ENCODE data around the gene LRMDA. TPM values are rescaled to one million over a fixed set of nuclear protein-coding genes. Genes with fewer than 3 reads are reported as not detected.

LRMDA gene
- total RNA-seq, 4 donors from 2014 or later = 2.2 to 7.8 (median 4.5) TPM

GRCh38 chr10:76514321-76514720 lies 1082.9 kb downstream of the LRMDA start:
- no peaks in the 10 kb centered on the region for H3K36me3 ChIP-seq
- no peak for DNase-seq
- TF ChIP-seq CTCF (IDR thresholded peaks at IDR 0.05) (no peak), POLR2AphosphoS5 (IDR thresholded peaks at IDR 0.05) (no peak), POLR2A (IDR thresholded peaks at IDR 0.05) (no peak), EP300 (IDR thresholded peaks at IDR 0.05; ENCODE audit: low read depth) (no peak)
- no peak overlapping the region for H3K27ac ChIP-seq
- in situ Hi-C loops (cut with MboI; ENCODE audit: low pct_ligation_motif_present in 1 of 4, low pct_unique_long_range_greater_than_20kb in 1 of 4, low sequenced_read_pairs in 3 of 4) = no loop called here
- no peak overlapping the region for H3K4me3 ChIP-seq
- WGBS, 2 donors (ENCODE audit: low coverage in 1 of 2) = 80 to 86% methylated on average over 1 to 2 of the region's 2 CpGs
- H3K4me1 ChIP-seq = no peaks in the 10 kb centered on the region
- no peaks in the 10 kb centered on the region for H3K27me3 ChIP-seq
- intact Hi-C loops (cut with DNase I; ENCODE audit: low total_unique reads) = no loop called here
- no peaks in the 10 kb centered on the region for H3K9me3 ChIP-seq

- H3K27me3 ChIP-seq = no peaks in the 10 kb centered on the region
- no peaks in the 10 kb centered on the region for H3K9me3 ChIP-seq
- H3K4me3 ChIP-seq = no peak overlapping the region
- DNase-seq = no peak
- WGBS, 2 donors (ENCODE audit: low coverage in 1 of 2) = 67 to 77% methylated on average over 1 of the region's 1 CpG
- in situ Hi-C loops (cut with MboI; ENCODE audit: low pct_ligation_motif_present in 1 of 4, low pct_unique_long_range_greater_than_20kb in 1 of 4, low sequenced_read_pairs in 3 of 4) = no loop called here
- TF ChIP-seq EP300 (IDR thresholded peaks at IDR 0.05; ENCODE audit: low read depth) = no peak
- no peak for TF ChIP-seq CTCF (IDR thresholded peaks at IDR 0.05)
- TF ChIP-seq POLR2A (IDR thresholded peaks at IDR 0.05) = no peak
- no peak for TF ChIP-seq POLR2AphosphoS5 (IDR thresholded peaks at IDR 0.05)
- H3K4me1 ChIP-seq = no peaks in the 10 kb centered on the region
- H3K36me3 ChIP-seq = no peaks in the 10 kb centered on the region
- intact Hi-C loops (cut with DNase I; ENCODE audit: low total_unique reads) = no loop called here
- H3K27ac ChIP-seq = no peak overlapping the region
Measured at GRCh38 chr10:76514869-76515268, 1083.4 kb downstream of the LRMDA start.

GRCh38 chr10:76522547-76522946 lies 1091.1 kb downstream of the LRMDA start:
- Histone ChIP-seq H3K4me3 (no peak overlapping the region), H3K4me1 (peaks cover 0 to 12% (median 0%) of the 10 kb centered on the region in 4 donors), H3K27me3 (no peaks in the 10 kb centered on the region), H3K9me3 (no peaks in the 10 kb centered on the region), H3K36me3 (no peaks in the 10 kb centered on the region), H3K27ac (peak overlapping the region in 3 of 4 donors; percentile 43 to 82 (median 77))
- TF ChIP-seq POLR2AphosphoS5 (IDR thresholded peaks at IDR 0.05) (no peak), POLR2A (IDR thresholded peaks at IDR 0.05) (no peak), CTCF (IDR thresholded peaks at IDR 0.05) (no peak), EP300 (IDR thresholded peaks at IDR 0.05; ENCODE audit: low read depth) (no peak)
- DNase-seq = no peak
- WGBS, 2 donors (ENCODE audit: low coverage in 1 of 2) = 80 to 83% methylated on average over 2 to 7 of the region's 7 CpGs
- intact Hi-C loops (cut with DNase I; ENCODE audit: low total_unique reads) = loop anchor here (10.0 kb wide), 1 partner anchor 452 kb away; no protein-coding TSS in a partner anchor
- in situ Hi-C loops (cut with MboI; ENCODE audit: low pct_ligation_motif_present in 1 of 4, low pct_unique_long_range_greater_than_20kb in 1 of 4, low sequenced_read_pairs in 3 of 4) = no loop called here

- in situ Hi-C loops (cut with MboI; ENCODE audit: low pct_ligation_motif_present in 1 of 4, low pct_unique_long_range_greater_than_20kb in 1 of 4, low sequenced_read_pairs in 3 of 4) = no loop called here
- no peak for DNase-seq
- peaks cover 0 to 12% (median 0%) of the 10 kb centered on the region in 4 donors for H3K4me1 ChIP-seq
- H3K4me3 ChIP-seq = no peak overlapping the region
- peak overlapping the region; percentile 21 to 82 (median 60) for H3K27ac ChIP-seq
- intact Hi-C loops (cut with DNase I; ENCODE audit: low total_unique reads) = loop anchor here (10.0 kb wide), 1 partner anchor 452 kb away; no protein-coding TSS in a partner anchor
- H3K36me3 ChIP-seq = no peaks in the 10 kb centered on the region
- no peaks in the 10 kb centered on the region for H3K9me3 ChIP-seq
- TF ChIP-seq POLR2A (IDR thresholded peaks at IDR 0.05) (no peak), CTCF (IDR thresholded peaks at IDR 0.05) (no peak), POLR2AphosphoS5 (IDR thresholded peaks at IDR 0.05) (no peak), EP300 (IDR thresholded peaks at IDR 0.05; ENCODE audit: low read depth) (no peak)
- H3K27me3 ChIP-seq = no peaks in the 10 kb centered on the region
- 53 to 77% methylated on average over 3 to 5 of the region's 5 CpGs for WGBS, 2 donors (ENCODE audit: low coverage in 1 of 2)
Measured at GRCh38 chr10:76523246-76523645, 1091.8 kb downstream of the LRMDA start.

Data from transverse colon (tissue), 4 donors.